Psoas muscle (tissue), 8 donors: ENCODE data around the gene TFR2. TPM values are rescaled to one million over a fixed set of nuclear protein-coding genes. Genes with fewer than 3 reads are reported as not detected.

Experiments used
- ATAC-seq, 4 donors: fragments of 200-7000 bp; cut with Tn5 transposase; one replicate each; pipeline ENCODE4 v1.9.1; 2020; ENCODE audit warnings: moderate library complexity in 3 of 4, mild to moderate bottlenecking in 2 of 4
- DNase-seq, 2 donors: peaks; one replicate each; pipeline ENCODE4 v3.0.0-alpha.2; 2020
- H3K27ac ChIP-seq: fragments of 200-600 bp; one replicate; pipeline ENCODE4 v1.8.0; 2022
- H3K27me3 ChIP-seq, 3 donors: fragments of 200-600 bp in 1 of 3; one replicate each; pipeline versions ENCODE4 v1.6.1 to v1.8.0; 2013 to 2022; ENCODE audit warnings: low read length in 2 of 3, mild to moderate bottlenecking in 2 of 3, moderate library complexity in 1 of 3; ENCODE audit not compliant: insufficient read depth in 3 of 3
- H3K36me3 ChIP-seq, 2 donors: fragments of 200-600 bp in 1 of 2; one replicate each; pipeline versions ENCODE4 v1.6.1 to v1.8.0; 2013 to 2022; ENCODE audit warnings: low read depth in 1 of 2, mild to moderate bottlenecking in 1 of 2, moderate library complexity in 1 of 2; ENCODE audit not compliant: insufficient read depth in 1 of 2
- H3K4me1 ChIP-seq: fragments of 200-600 bp; one replicate; pipeline ENCODE4 v1.8.0; 2022
- H3K4me3 ChIP-seq: fragments of 200-600 bp; one replicate; pipeline ENCODE4 v1.8.0; 2022; ENCODE audit warnings: mild to moderate bottlenecking
- H3K9me3 ChIP-seq: fragments of 200-600 bp; one replicate; pipeline ENCODE4 v1.8.0; 2022
- CTCF ChIP-seq: fragments of 200-600 bp; IDR thresholded peaks from one replicate; pipeline ENCODE4 v1.8.0; 2022; ENCODE audit warnings: antibody characterized with exemption
- WGBS, 3 donors: extraction: QIAGEN DNeasy Blood & Tissue Kit; methylation state at CpG; one replicate each; pipeline versions ENCODE4 v1.1.6 to v1.1.7; 2013; 5-methylcytosine and 5-hydroxymethylcytosine counted together
- intact Hi-C, 2 donors: fragments of 100-400 bp; cut with DNase I; formaldehyde crosslinking; loops; one replicate each; pipeline versions ENCODE4 v1.11.0 to v1.14.2; 2022
- polyA plus RNA-seq, 3 donors: library from polyadenylated mRNA; stranded (reverse); fragments of 200-250 nt; gene quantifications; one replicate each; pipeline ENCODE4 v1.2.3, GENCODE V29; 2013
- total RNA-seq, 4 donors: library from RNA; stranded (reverse); fragmentation: NEBNext Ultra II Directional in 2 of 4; extraction: Animal tissue kit (Norgen Biotek cat#: 25700) in 2 of 4; gene quantifications; one replicate each; pipeline versions ENCODE4 v1.2.1 to v1.2.4, GENCODE V29; 2021 to 2023
- donor health status: healthy with polysubstance abuse.
- donor health status: DM: no; HTN: no; CAD: no; lungs with moderate emphysema.
- donor health status: Bipolar disorder and iron deficiency.
- donor health status: healthy.
- donor health status: DM: yes; HTN: yes; CAD: no.
- donor health status: DM: no; HTN: no; CAD: no.
- donor health status: DM: no; HTN: no; CAD: no.
- donor health status: DM: yes; HTN: yes; CAD: no.

Gene TFR2
- total and polyA plus RNA-seq, 7 donors: 0.04 to 0.36 TPM; not detected in 5

DNA sequence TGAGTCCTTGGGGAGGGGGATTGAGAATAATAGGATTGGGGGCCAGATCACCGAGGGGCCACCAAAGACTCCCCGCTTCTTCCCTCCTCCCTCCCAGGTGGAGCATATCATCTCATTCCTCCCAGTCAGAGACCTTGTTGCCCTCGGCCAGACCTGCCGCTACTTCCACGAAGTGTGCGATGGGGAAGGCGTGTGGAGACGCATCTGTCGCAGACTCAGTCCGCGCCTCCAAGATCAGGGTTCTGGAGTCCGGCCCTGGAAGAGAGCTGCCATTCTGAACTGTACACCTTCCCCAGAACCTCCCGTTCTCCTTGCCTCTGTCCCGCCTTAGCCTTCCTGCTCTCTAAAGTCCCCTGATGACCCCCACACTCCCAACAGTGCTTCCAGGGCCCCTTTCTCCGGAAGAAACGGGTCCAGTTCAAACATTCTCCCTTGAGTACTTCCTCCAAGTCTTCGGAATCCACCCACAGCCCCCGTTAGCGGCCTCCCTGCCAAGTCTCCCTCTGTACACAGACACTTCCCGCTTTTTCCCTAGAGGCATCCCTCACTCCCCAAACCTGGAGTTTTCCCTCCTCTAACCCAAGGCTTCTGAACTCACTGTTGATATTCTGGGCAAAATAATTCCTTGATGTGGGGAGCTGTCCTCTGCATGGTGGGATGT, 51.1 kb downstream of the TFR2 start:
- no peaks in the 10 kb centered on the region for H3K36me3 ChIP-seq
- no peaks in the 10 kb centered on the region for H3K9me3 ChIP-seq
- ATAC-seq (no peak), DNase-seq (peak in 1 of 2 donors; percentile 71)
- intact Hi-C loops: no loop called here
- WGBS, 3 donors: 41 to 50% (median 44%) methylated on average over 20 of the region's 20 CpGs
- H3K4me3 ChIP-seq: peak overlapping the region; percentile 31
- H3K27ac ChIP-seq: no peak overlapping the region
- TF ChIP-seq CTCF: no peak
- no peaks in the 10 kb centered on the region for H3K27me3 ChIP-seq
- H3K4me1 ChIP-seq: peaks cover 5% of the 10 kb centered on the region

DNA sequence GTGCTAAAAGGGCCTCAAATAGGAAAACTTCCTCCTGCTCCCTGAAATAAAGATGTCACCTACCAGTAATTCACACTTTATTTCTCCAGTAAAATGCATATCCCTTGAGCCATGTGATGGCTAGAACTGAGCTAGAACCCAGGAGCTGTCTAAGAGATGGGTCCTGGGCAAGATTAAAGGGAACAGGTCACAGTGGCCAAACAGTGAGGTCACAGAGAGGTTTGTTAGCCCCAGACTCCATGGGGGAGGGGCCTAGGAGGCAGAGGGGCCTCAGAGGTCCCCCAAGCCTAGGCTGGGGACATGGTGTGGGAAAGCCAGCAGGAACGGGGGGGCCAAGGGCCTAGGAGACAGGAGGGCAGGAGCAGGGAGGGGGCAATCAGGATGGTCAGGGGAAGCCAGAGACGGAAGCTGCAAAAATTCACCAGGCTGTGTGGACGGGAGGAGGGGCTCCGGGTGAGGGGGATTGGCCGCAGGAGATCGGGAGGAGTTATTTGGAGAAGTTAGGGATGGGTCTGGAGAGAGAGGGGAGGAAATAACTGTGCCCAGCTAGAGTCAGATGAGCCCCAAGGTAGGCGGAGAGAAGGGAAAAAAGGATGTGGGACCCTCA, 51.9 kb downstream of the TFR2 start:
- Histone ChIP-seq H3K27ac (no peak overlapping the region), H3K27me3 (no peaks in the 10 kb centered on the region), H3K9me3 (no peaks in the 10 kb centered on the region), H3K4me3 (no peak overlapping the region), H3K4me1 (peaks cover 12% of the 10 kb centered on the region), H3K36me3 (no peaks in the 10 kb centered on the region)
- intact Hi-C loops: loop anchor here in 1 of 2 donors (5.0 kb wide), 1 partner anchor 88 kb away; no protein-coding TSS in a partner anchor
- 43 to 47% (median 44%) methylated on average over 7 of the region's 7 CpGs for WGBS, 3 donors
- DNase-seq: no peak
- no peak for ATAC-seq
- no peak for TF ChIP-seq CTCF

DNA sequence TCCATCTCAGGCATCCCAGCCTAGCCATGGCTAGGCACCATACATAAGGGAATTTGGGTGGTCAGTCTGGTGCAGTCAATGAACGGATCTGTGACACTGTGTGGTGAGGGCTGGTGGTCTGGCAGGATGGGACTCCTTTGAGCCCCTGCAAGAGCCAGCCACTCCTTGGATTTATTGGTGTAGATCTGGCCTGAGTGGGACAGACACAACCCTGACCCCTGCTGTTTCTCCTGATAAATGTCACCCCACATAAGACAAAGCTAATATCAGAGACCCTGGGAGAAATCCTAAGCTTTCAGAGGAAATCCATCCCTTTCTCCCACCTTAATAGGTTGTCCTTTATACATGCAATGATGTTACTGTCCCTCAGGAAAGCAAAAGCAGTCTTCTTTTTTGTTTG, 52.9 kb downstream of the TFR2 start:
- no peak for TF ChIP-seq CTCF
- 61 to 78% (median 65%) methylated on average over 1 of the region's 1 CpG for WGBS, 3 donors

DNA sequence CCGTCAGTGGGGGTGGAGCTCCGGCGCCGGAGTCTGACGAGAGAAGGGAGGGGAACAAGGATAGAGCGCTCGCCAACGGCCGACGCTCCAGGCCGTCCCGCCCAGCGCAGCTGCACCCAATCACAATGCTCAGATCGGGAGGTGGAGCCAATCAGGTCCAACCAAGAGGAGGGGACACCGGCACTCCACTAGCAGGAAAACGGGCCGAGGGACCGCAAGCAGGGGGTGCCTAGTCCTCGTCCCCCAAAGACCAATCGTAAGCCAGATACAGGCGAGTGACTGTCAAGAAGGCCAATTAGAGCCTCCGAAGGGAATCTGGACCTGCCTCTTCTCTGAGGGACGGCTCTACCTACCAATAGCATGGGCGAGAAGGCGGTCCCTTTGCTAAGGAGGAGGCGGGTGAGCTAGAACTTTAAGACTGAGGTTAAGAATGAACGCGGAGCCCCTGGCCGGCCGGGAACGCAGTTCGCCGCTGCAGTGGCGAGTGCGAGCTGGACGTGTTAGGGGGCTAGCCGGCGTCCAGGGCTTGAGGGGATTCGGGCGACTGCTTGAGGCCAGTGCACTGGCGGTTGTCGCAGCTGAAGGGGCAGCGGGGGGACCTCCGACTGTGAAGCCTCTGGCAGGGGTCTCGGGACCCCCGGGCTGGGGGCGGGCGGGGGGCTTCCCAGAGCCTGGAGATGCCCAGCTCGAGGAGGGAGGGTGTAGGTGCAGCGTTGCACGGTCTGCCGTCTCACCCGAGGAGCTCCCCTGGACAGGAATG, 54.9 kb downstream of the TFR2 start, which contains the start of gene FBXO24:
Gene FBXO24, plus strand, starts transcription at position 63 of the 760 bp plus-strand sequence. Its CDS starts 298 bp downstream, at position 361.
- peaks cover 20% of the 10 kb centered on the region for H3K4me1 ChIP-seq
- DNase-seq: peak; percentile 100
- peak within 1 kb of the TSS; percentile 100 for H3K4me3 ChIP-seq
- no peaks in the 10 kb centered on the region for H3K27me3 ChIP-seq
- peak; percentile 92 to 94 (median 94) for ATAC-seq
- peaks cover 0 to 17% of the 10 kb centered on the region in 2 donors for H3K36me3 ChIP-seq
- peak within 1 kb of the TSS; percentile 97 for H3K27ac ChIP-seq
- 0 to 1% (median 0%) methylated on average over 51 to 53 of the region's 53 CpGs for whole genome bisulfite sequencing, 3 donors
- TF ChIP-seq CTCF: no peak
- intact Hi-C loops: loop anchor here (1.0 to 5.0 kb wide), 3 partner anchors 18 to 91 kb away; partner anchors contain the start of gene MOSPD3 (in 1 of the 2)
- no peaks in the 10 kb centered on the region for H3K9me3 ChIP-seq

More for the DNA sequence above, 52.9 kb downstream of the TFR2 start:
- no peak overlapping the region for H3K4me3 ChIP-seq
- no peaks in the 10 kb centered on the region for H3K36me3 ChIP-seq
- peaks cover 17% of the 10 kb centered on the region for H3K4me1 ChIP-seq
- H3K27me3 ChIP-seq: no peaks in the 10 kb centered on the region
- H3K27ac ChIP-seq: no peak overlapping the region
- no peaks in the 10 kb centered on the region for H3K9me3 ChIP-seq
- ATAC-seq (no peak), DNase-seq (no peak)
- intact Hi-C loops: loop anchor here in 1 of 2 donors (5.0 kb wide), 1 partner anchor 89 kb away; no protein-coding TSS in a partner anchor
